Activated naive CD4-positive, alpha-beta T cell treated with Interleukin-2 at 50 U/mL for 16 hours (primary cell): Measurements from ENCODE around the gene GPR61.

Experiments used
- DNase-seq: peaks from one replicate; pipeline ENCODE4 v3.0.0-alpha.2; 2020

Gene GPR61

DNA sequence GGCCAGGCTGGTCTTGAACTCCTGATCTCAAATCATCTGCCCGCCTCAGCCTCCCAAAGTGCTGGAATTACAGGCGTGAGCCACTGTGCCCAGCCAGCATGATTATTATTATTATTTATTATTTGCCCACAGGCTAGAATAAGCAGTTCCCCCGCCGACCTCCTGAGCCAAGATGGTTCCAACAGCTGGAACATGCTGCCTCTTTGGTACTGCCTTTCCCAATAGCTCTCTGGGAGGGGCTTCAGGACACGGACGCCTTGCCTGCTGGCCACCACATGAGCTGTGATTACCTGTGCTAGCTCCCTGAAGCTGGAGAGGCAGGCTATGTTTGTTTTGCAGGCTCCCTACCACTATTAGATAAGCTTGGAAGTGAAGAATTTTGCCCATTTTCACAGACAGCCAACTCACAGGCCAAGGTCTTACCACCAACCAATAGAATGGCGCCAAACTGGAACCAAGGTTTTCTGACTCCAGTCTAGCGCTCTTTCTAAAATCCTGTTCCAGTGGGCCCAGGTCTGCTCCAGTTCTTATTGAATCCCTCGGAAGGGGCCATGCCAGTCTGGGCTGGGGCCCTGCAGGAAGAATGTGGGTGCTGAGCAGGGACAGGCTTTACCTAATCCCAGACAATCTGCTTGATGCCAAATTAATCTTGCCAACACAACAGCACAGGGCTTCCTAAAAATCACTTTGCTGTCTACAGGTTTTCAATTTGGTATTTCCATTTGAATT is 2.1 kb upstream of the GPR61 start:
- no peak for DNase-seq

- no peak for DNase-seq
These were observed 681 bp upstream of the GPR61 start for GRCh38 chr1:109538827-109539555.

DNA sequence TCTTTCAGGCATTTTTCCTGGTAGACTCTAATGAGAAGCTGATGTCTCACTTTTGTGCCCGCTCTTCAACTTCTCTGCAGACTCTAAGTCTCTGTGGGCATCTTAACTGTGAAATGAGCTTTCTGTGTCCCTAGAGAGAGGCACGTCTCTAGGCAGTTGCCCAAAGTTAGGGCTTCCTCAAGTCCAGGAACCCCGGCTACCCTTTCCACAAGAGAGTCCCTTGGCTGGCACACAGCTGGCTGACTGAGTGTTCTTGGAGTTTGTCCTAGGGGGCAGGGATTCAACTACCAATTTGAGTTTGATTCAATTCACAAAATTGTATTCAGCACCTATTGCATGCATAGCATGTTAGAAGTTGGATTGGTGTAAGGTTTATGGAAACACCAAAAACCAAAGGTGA is 1.4 kb downstream of the GPR61 start:
- no peak for DNase-seq

DNA sequence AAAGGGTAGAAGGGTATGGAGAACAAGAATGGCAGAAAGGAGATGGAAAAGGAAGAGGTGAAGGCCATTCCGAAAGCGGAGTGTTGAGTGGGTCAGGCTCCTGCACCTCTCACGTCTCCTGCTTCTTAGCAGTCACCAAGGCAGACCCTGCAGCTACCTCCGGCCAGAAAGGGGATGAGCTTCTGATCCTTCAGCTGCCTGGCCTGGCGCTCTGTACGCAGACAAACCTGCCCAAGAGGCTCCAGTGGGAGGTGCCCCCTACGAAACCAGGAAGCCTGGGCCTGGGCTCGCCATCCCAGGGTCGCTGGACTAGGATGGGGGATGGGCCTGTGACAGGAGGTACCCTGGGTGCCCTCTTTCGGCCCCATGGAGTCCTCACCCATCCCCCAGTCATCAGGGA is 3.0 kb downstream of the GPR61 start:
- no peak for DNase-seq

GRCh38 chr1:109543283-109543987 is 3.8 kb downstream of the GPR61 start:
- no peak for DNase-seq

DNA sequence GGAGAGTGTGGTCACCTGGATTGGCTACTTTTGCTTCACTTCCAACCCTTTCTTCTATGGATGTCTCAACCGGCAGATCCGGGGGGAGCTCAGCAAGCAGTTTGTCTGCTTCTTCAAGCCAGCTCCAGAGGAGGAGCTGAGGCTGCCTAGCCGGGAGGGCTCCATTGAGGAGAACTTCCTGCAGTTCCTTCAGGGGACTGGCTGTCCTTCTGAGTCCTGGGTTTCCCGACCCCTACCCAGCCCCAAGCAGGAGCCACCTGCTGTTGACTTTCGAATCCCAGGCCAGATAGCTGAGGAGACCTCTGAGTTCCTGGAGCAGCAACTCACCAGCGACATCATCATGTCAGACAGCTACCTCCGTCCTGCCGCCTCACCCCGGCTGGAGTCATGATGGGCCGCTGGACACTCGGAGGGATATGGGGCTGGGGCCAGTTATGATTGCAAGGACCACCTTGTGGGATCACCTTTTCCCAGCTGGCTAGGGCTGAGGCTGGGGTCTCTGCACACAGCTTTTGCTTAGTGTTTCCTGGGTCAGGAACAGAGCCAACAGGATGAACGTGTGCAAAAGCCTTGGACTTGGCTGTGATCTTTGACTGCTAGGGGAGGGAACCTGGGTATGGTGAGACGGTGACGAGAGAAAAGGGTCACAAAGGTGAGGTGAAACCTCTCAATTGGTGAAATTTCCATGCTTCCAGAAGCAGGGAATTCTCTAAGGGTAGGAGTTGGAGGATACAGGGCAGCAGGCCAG is 4.5 kb downstream of the GPR61 start:
- DNase-seq = no peak

- peak; percentile 89 for DNase-seq
These were observed 6.8 kb downstream of the GPR61 start for GRCh38 chr1:109546311-109547109.

DNA sequence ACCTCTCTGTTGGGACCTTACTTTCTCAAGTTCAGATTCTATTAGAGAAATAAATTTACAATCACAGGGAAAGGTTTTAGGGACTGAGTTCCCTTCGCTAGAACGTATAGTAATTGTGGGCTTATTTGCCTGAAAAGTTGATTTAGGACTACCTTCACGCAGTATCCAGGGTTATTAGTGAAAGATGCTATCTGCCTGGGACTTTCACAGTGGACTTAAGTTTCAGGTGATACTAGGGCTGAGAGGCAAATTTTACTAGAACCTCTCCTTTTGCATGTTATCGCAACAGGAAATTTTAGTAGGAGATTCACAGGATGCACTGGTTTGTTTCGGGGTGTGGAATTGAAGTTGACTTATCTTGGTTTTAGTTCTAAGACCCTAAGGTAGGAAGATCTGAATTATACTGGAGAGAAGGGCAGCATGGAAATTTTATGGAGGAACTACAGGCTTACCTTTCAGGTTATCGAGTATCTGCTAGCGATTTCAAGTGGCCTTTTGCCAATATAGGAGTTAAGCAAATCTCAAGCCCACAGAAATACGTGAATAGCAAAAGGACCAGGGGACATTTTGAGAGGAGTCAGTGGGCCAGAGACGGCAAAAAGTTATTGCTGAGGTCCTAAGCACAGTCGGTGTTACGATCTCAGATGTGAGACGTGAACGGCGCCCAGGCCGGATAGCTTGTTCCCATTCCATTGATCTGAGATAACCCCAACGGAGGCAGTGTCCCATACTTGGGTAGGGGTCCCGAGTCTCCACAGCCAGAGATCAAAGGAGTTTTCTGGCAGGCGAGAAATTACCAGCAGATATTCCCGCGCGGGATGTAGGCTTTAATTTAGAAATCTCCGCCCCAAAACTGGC is 8.0 kb downstream of the GPR61 start:
- no peak for DNase-seq

DNA sequence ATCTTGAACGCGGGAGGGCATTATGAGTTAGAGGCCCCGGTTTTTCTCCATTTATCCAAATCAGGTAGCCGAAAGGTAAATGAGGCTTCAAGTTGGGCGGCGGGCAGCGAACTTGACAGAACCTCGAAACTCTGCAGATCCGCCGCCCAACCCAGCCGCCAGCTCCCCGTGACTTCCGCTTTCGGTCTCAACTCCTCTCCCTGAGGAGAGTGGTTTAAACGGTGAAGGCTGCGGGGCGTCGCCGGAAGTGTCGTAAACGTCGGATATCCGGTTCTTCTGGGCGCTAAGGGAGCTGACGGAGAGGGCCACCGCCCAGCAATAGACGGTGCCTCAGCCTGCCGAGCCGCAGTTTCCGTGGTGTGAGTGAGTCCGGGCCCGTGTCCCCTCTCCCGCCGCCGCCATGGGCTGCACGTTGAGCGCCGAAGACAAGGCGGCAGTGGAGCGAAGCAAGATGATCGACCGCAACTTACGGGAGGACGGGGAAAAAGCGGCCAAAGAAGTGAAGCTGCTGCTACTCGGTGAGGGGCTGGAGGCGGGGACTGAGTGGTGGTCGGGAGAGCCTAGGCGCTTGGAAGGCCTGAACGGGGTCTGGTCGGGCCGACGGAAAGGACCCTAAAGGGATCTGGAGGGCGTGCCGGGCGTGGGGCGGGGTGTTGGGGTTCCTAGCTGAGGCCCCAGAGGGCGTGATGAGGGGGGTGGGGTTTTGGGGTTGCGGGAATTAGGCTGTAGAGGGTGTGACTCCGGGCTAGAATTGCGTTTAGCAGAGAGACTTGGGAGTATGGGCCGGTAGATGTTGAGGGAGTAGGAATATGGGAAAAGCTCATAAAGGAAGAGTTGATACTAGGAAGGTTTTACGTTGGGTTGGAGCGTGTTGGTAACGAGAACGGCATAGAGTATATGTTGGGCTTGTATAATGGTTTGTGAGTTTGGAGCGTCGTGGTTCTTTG is 8.9 kb downstream of the GPR61 start, which contains the start of gene GNAI3:
TSS of gene GNAI3 (plus strand) at position 295 of the 947 bp plus-strand sequence. CDS start at position 401, 106 bp downstream.
- DNase-seq = peak; percentile 98

- no peak for DNase-seq
These were observed 16.9 kb downstream of the GPR61 start for GRCh38 chr1:109556563-109556962.

- no peak for DNase-seq
These were observed 17.8 kb downstream of the GPR61 start for GRCh38 chr1:109557520-109557919.

DNA sequence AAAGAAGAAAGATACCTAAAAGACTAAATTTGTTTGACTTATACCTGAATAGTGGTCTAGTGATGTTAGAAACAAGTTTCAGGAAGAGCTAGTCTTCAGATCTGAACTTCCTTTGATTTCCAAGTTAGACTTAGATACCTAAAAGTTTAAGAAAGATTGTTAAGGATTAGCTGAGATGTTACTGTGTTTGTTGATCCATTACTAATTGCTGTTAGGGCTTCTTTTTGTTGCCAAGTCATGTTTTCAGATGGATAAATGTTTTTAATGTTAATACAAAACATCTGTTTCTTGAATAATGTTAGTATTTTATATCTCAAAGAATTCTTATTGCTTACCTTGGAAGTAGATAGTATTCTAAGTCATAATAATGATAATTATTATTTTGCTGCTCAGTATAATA is 20.3 kb downstream of the GPR61 start:
- no peak for DNase-seq

- no peak for DNase-seq
These were observed 24.7 kb downstream of the GPR61 start for GRCh38 chr1:109564194-109564878.

- DNase-seq = no peak
These were observed 25.6 kb downstream of the GPR61 start for GRCh38 chr1:109565241-109565640.

GRCh38 chr1:109566982-109567381 is 27.3 kb downstream of the GPR61 start:
- DNase-seq = no peak

- no peak for DNase-seq
These were observed 28.4 kb downstream of the GPR61 start for GRCh38 chr1:109567877-109568672.

GRCh38 chr1:109569323-109569722 is 29.7 kb downstream of the GPR61 start:
- DNase-seq = no peak

GRCh38 chr1:109570414-109570813 is 30.7 kb downstream of the GPR61 start:
- DNase-seq = no peak
